Measurements from ENCODE around the gene CELF2.

GRCh38 chr10:11302181-11302580, 284.5 kb downstream of the CELF2 start:
- TF ChIP-seq, protein P1, sequence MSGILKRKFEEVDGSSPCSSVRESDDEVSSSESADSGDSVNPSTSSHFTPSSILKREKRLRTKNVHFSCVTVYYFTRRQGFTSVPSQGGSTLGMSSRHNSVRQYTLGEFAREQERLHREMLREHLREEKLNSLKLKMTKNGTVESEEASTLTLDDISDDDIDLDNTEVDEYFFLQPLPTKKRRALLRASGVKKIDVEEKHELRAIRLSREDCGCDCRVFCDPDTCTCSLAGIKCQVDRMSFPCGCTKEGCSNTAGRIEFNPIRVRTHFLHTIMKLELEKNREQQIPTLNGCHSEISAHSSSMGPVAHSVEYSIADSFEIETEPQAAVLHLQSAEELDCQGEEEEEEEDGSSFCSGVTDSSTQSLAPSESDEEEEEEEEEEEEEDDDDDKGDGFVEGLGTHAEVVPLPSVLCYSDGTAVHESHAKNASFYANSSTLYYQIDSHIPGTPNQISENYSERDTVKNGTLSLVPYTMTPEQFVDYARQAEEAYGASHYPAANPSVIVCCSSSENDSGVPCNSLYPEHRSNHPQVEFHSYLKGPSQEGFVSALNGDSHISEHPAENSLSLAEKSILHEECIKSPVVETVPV (CRISPR knock-in tag; IDR thresholded peaks at IDR 0.05): no peak
- TF ChIP-seq, protein P2, sequence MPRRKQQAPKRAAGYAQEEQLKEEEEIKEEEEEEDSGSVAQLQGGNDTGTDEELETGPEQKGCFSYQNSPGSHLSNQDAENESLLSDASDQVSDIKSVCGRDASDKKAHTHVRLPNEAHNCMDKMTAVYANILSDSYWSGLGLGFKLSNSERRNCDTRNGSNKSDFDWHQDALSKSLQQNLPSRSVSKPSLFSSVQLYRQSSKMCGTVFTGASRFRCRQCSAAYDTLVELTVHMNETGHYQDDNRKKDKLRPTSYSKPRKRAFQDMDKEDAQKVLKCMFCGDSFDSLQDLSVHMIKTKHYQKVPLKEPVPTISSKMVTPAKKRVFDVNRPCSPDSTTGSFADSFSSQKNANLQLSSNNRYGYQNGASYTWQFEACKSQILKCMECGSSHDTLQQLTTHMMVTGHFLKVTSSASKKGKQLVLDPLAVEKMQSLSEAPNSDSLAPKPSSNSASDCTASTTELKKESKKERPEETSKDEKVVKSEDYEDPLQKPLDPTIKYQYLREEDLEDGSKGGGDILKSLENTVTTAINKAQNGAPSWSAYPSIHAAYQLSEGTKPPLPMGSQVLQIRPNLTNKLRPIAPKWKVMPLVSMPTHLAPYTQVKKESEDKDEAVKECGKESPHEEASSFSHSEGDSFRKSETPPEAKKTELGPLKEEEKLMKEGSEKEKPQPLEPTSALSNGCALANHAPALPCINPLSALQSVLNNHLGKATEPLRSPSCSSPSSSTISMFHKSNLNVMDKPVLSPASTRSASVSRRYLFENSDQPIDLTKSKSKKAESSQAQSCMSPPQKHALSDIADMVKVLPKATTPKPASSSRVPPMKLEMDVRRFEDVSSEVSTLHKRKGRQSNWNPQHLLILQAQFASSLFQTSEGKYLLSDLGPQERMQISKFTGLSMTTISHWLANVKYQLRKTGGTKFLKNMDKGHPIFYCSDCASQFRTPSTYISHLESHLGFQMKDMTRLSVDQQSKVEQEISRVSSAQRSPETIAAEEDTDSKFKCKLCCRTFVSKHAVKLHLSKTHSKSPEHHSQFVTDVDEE (CRISPR knock-in tag; IDR thresholded peaks at IDR 0.05): no peak
- TF ChIP-seq ZFP3 (CRISPR knock-in tag; IDR thresholded peaks at IDR 0.05): no peak
- TF ChIP-seq ISL1 (CRISPR knock-in tag; IDR thresholded peaks at IDR 0.05): no peak
- no peak for TF ChIP-seq OSR1 (CRISPR knock-in tag; IDR thresholded peaks at IDR 0.05)
- no peak for TF ChIP-seq ZNF8 (CRISPR knock-in tag; IDR thresholded peaks at IDR 0.05)
- no peak for TF ChIP-seq TCF4 (CRISPR knock-in tag; IDR thresholded peaks at IDR 0.05; ENCODE audit: borderline replicate concordance)
- TF ChIP-seq, protein P3, sequence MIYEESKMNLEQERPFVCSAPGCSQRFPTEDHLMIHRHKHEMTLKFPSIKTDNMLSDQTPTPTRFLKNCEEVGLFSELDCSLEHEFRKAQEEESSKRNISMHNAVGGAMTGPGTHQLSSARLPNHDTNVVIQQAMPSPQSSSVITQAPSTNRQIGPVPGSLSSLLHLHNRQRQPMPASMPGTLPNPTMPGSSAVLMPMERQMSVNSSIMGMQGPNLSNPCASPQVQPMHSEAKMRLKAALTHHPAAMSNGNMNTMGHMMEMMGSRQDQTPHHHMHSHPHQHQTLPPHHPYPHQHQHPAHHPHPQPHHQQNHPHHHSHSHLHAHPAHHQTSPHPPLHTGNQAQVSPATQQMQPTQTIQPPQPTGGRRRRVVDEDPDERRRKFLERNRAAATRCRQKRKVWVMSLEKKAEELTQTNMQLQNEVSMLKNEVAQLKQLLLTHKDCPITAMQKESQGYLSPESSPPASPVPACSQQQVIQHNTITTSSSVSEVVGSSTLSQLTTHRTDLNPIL (CRISPR knock-in tag; IDR thresholded peaks at IDR 0.05; ENCODE audit: low read depth): no peak

Measured in SK-N-SH treated with all-trans-retinoic acid at 6 μM for 48 hours (cell line).